ENCODE measurements around the gene EFCAB11.

- TF ChIP-seq CTCF (IDR thresholded peaks at IDR 0.05; ENCODE audit: low read depth, low read length) (no peak), MAX (IDR thresholded peaks at IDR 0.05; ENCODE audit: low read depth, low read length) (no peak), POLR2A (IDR thresholded peaks at IDR 0.05; ENCODE audit: extremely low read depth, insufficient read length) (no peak)
Observed at GRCh38 chr14:89955022-89955744, 653 bp upstream of the EFCAB11 start.
